Psoas muscle (tissue), 8 donors: ENCODE measurements around the gene SRRM2. TPM values are rescaled to one million over a fixed set of nuclear protein-coding genes. Genes with fewer than 3 reads are reported as not detected.

Experiments
- ATAC-seq, 4 donors: fragments of 200-7000 bp; cut with Tn5 transposase; one replicate each; pipeline ENCODE4 v1.9.1; 2020; ENCODE audit warnings: moderate library complexity in 3 of 4, mild to moderate bottlenecking in 2 of 4
- DNase-seq, 2 donors: peaks; one replicate each; pipeline ENCODE4 v3.0.0-alpha.2; 2020
- H3K27ac ChIP-seq: fragments of 200-600 bp; one replicate; pipeline ENCODE4 v1.8.0; 2022
- H3K27me3 ChIP-seq, 3 donors: fragments of 200-600 bp in 1 of 3; one replicate each; pipeline versions ENCODE4 v1.6.1 to v1.8.0; 2013 to 2022; ENCODE audit warnings: low read length in 2 of 3, mild to moderate bottlenecking in 2 of 3, moderate library complexity in 1 of 3; ENCODE audit not compliant: insufficient read depth in 3 of 3
- H3K36me3 ChIP-seq, 2 donors: fragments of 200-600 bp in 1 of 2; one replicate each; pipeline versions ENCODE4 v1.6.1 to v1.8.0; 2013 to 2022; ENCODE audit warnings: low read depth in 1 of 2, mild to moderate bottlenecking in 1 of 2, moderate library complexity in 1 of 2; ENCODE audit not compliant: insufficient read depth in 1 of 2
- H3K4me1 ChIP-seq: fragments of 200-600 bp; one replicate; pipeline ENCODE4 v1.8.0; 2022
- H3K4me3 ChIP-seq: fragments of 200-600 bp; one replicate; pipeline ENCODE4 v1.8.0; 2022; ENCODE audit warnings: mild to moderate bottlenecking
- H3K9me3 ChIP-seq: fragments of 200-600 bp; one replicate; pipeline ENCODE4 v1.8.0; 2022
- CTCF ChIP-seq: fragments of 200-600 bp; IDR thresholded peaks from one replicate; pipeline ENCODE4 v1.8.0; 2022; ENCODE audit warnings: antibody characterized with exemption
- WGBS, 3 donors: extraction: QIAGEN DNeasy Blood & Tissue Kit; methylation state at CpG; one replicate each; pipeline versions ENCODE4 v1.1.6 to v1.1.7; 2013; 5-methylcytosine and 5-hydroxymethylcytosine counted together
- intact Hi-C, 2 donors: fragments of 100-400 bp; cut with DNase I; formaldehyde crosslinking; loops; one replicate each; pipeline versions ENCODE4 v1.11.0 to v1.14.2; 2022
- polyA plus RNA-seq, 3 donors: library from polyadenylated mRNA; stranded (reverse); fragments of 200-250 nt; gene quantifications; one replicate each; pipeline ENCODE4 v1.2.3, GENCODE V29; 2013
- total RNA-seq, 4 donors: library from RNA; stranded (reverse); fragmentation: NEBNext Ultra II Directional in 2 of 4; extraction: Animal tissue kit (Norgen Biotek cat#: 25700) in 2 of 4; gene quantifications; one replicate each; pipeline versions ENCODE4 v1.2.1 to v1.2.4, GENCODE V29; 2021 to 2023
- donor health status: healthy with polysubstance abuse.
- donor health status: DM: no; HTN: no; CAD: no; lungs with moderate emphysema.
- donor health status: Bipolar disorder and iron deficiency.
- donor health status: healthy.
- donor health status: DM: yes; HTN: yes; CAD: no.
- donor health status: DM: no; HTN: no; CAD: no.
- donor health status: DM: no; HTN: no; CAD: no.
- donor health status: DM: yes; HTN: yes; CAD: no.

Gene SRRM2
- total and polyA plus RNA-seq, 7 donors: 183 to 413 (median 277) TPM

GRCh38 chr16:2799859-2800226 lies 47.4 kb downstream of the SRRM2 start:
- DNase-seq (peak in 1 of 2 donors; percentile 12), ATAC-seq (no peak)
- intact Hi-C loops: no loop called here
- peaks cover 0 to 14% (median 6%) of the 10 kb centered on the region in 3 donors for H3K27me3 ChIP-seq
- H3K36me3 ChIP-seq: no peaks in the 10 kb centered on the region
- 84 to 87% (median 86%) methylated on average over 1 of the region's 1 CpG for WGBS, 3 donors
- no peaks in the 10 kb centered on the region for H3K4me1 ChIP-seq
- no peak for TF ChIP-seq CTCF
- H3K27ac ChIP-seq: no peak overlapping the region
- peaks cover 13% of the 10 kb centered on the region for H3K9me3 ChIP-seq
- no peak overlapping the region for H3K4me3 ChIP-seq

- WGBS, 3 donors: 78 to 83% (median 80%) methylated on average over 3 of the region's 3 CpGs
- TF ChIP-seq CTCF: no peak
- Histone ChIP-seq H3K4me3 (no peak overlapping the region), H3K9me3 (peaks cover 13% of the 10 kb centered on the region), H3K27ac (no peak overlapping the region), H3K27me3 (peaks cover 0 to 11% (median 3%) of the 10 kb centered on the region in 3 donors), H3K36me3 (no peaks in the 10 kb centered on the region), H3K4me1 (no peaks in the 10 kb centered on the region)
- no peak for DNase-seq
- intact Hi-C loops: no loop called here
- no peak for ATAC-seq
Observed at GRCh38 chr16:2803545-2804195, 51.2 kb downstream of the SRRM2 start.

- Histone ChIP-seq H3K36me3 (no peaks in the 10 kb centered on the region), H3K9me3 (peaks cover 13% of the 10 kb centered on the region), H3K27ac (no peak overlapping the region), H3K4me1 (no peaks in the 10 kb centered on the region), H3K27me3 (peaks cover 0 to 3% (median 3%) of the 10 kb centered on the region in 3 donors), H3K4me3 (no peak overlapping the region)
- 79 to 94% (median 86%) methylated on average over 4 of the region's 4 CpGs for WGBS, 3 donors
- TF ChIP-seq CTCF: no peak
- peak in 1 of 2 donors; percentile 10 for DNase-seq
- no peak for ATAC-seq
- intact Hi-C loops: no loop called here
Observed at GRCh38 chr16:2804728-2805127, 52.3 kb downstream of the SRRM2 start.

- no peak for ATAC-seq
- no peak overlapping the region for H3K4me3 ChIP-seq
- DNase-seq: peak in 1 of 2 donors; percentile 10
- TF ChIP-seq CTCF: no peak
- 67 to 72% (median 71%) methylated on average over 5 of the region's 5 CpGs for WGBS, 3 donors
- H3K27ac ChIP-seq: no peak overlapping the region
- peaks cover 0 to 3% (median 3%) of the 10 kb centered on the region in 3 donors for H3K27me3 ChIP-seq
- intact Hi-C loops: no loop called here
- no peaks in the 10 kb centered on the region for H3K36me3 ChIP-seq
- H3K9me3 ChIP-seq: peaks cover 13% of the 10 kb centered on the region
- H3K4me1 ChIP-seq: no peaks in the 10 kb centered on the region
Observed at GRCh38 chr16:2806286-2806685, 53.8 kb downstream of the SRRM2 start.

- ATAC-seq (no peak), DNase-seq (peak in 1 of 2 donors; percentile 21)
- no peak overlapping the region for H3K4me3 ChIP-seq
- no peaks in the 10 kb centered on the region for H3K36me3 ChIP-seq
- peaks cover 6% of the 10 kb centered on the region for H3K4me1 ChIP-seq
- TF ChIP-seq CTCF: no peak
- peaks cover 0 to 3% (median 3%) of the 10 kb centered on the region in 3 donors for H3K27me3 ChIP-seq
- 85 to 88% (median 88%) methylated on average over 7 of the region's 7 CpGs for WGBS, 3 donors
- H3K27ac ChIP-seq: no peak overlapping the region
- peaks cover 13% of the 10 kb centered on the region for H3K9me3 ChIP-seq
- intact Hi-C loops: no loop called here
Observed at GRCh38 chr16:2808181-2808580, 55.7 kb downstream of the SRRM2 start.
